NAMALWA (cell line): ENCODE measurements around the gene CSNK1A1.
"Not testable (repeated sequence)": the region's sequence is repeated elsewhere in the genome, so short reads cannot be mapped to it uniquely, and the experiment has no call there.

Experiments used
- DNase-seq: peaks from one replicate; pipeline ENCODE4 v3.0.0-alpha.2; 2015; ENCODE audit warnings: low spot score

CSNK1A1 gene

DNA sequence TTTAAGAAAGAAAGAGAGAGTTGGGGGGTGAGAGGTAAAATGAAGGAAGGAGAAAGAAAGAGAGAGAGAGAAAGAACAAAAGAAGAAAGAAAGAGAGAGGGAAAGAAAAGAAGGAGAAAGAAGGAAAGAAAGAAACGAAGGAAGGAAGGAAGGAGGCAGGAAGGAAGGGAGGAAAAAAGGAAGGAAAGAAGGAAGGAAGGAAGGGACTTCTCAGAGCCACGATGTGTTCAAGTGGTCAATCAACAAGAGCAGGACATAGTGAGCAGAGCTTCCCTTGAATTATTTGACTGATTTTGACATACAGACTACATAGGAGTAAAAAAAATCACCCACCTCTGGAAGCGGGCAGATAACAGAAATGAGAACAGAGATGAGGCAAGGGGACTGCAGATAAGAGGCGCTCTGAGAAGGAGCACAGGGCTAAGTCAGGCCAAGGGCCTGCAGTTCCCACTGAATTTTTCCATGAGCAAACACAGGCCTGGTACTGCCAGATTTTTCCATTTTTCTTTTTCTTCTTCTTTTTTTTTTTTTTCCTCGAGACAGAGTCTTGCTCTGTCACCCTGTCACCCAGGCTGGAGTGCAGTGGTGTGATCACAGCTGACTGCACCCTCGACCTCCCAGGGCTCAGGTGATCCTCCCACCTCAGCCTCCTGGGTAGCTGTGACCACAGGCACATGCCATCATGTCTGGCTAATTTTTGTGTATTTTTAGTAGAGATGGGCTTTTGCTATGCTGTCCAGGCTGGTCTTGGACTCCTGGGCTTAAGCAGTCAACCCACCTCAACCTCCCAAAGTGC lies 94.4 kb downstream of the CSNK1A1 start:
- DNase-seq, result no peak

DNA sequence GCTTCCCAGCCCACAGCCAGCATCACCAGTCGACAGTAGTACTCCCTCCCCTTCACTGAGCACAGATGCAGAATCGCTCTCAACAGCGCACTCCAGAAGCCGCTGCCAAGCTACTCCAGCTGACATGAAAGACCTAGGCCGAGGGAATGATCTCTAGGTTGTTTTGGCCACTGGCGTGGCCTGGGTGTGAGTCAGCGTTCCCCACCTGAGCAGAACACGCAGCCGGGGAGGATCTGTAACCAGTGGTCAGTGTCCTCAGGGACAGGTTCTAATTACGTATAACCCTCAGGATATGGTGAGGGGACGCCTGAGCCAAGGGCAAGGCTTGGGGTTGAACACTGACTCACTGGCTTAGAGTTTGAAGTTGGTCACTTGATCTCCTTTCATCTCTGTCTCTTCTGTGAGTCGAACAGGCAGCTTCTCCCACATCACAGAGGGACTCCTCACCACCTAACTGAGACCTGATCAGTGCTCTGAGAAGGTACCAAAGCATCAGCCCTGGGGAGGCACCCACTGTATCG lies 95.3 kb downstream of the CSNK1A1 start:
- no peak for DNase-seq

DNA sequence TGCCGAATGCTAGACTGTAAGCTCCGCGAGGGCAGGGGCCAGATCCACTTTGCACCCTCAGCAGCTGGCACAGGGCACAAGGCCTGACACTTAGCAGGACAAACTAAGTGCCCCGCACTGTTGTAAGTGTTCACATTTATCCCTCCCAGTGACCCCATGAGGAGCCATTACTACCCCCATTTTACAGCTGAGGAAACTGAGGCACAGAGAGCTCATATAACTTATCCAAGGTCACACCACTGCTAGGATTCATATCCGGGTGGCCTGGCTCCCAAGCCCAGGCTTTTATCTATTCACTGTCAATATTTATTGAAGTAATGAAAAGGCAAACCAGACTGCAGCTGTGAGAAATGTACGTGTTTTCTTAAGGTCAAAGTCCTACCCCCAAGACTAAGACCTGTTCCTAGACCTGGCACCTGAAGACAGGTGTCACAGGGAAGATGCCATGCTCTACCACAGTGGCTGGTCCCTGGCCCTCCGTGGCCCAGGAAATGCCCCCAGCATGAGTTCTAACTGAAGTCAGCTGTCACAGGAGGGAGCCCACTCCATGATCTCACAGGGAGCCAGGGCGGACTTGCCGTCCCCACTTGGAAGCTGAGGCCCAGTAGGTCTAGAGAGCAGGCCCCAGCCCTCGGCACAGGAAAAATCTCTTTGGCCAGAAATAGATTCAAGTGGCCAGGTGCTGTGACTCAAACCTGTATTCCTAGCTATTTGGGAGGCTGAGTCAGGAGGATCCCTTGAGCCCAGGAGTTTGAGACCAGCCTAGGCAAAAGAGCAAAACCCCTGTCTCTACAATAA lies 97.4 kb downstream of the CSNK1A1 start:
- no peak for DNase-seq

DNA sequence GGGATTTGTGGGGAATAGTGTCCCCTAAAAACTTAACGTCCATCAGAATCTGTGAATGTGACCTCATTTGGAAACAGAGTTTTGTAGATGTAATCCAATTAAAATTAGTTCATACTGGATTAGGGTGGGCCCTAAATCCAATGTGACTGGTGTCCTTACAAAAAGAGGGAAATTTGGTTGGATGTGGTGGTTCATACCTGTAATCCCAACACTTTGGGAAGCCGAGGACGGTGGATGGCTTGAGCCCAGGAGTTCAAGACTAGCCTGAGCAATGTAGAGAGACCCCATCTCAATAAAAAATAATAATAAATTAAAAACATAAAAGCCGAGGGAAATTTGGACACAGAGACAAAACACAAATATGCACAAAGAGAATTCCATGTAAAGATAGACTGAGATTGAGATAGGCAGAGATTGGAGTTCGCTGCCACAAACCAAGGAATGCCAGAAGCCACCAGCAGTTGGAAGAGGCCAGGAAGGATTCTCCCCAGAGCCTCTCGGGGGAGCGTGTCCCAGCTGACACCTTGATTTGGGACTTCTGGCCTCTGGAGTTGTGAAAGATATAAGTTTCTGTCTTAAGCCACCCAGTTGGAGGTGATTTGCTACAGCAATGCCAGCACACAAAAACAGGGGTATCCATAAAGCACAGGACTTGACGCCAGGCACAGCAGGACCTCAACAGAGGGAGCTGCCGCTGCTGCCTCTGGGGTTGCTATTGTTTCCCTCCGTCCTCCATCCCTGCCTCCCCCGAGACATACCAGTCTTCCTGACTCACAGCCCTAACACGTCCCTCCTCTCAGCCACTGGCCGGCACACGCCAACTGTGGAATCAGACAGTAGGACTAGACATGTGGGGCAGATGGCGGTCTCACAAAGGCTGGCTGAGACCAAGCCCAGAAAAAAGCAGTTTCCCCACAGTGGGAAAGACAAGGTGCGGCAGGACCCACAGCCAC lies 98.3 kb downstream of the CSNK1A1 start:
- DNase-seq, result no peak

DNA sequence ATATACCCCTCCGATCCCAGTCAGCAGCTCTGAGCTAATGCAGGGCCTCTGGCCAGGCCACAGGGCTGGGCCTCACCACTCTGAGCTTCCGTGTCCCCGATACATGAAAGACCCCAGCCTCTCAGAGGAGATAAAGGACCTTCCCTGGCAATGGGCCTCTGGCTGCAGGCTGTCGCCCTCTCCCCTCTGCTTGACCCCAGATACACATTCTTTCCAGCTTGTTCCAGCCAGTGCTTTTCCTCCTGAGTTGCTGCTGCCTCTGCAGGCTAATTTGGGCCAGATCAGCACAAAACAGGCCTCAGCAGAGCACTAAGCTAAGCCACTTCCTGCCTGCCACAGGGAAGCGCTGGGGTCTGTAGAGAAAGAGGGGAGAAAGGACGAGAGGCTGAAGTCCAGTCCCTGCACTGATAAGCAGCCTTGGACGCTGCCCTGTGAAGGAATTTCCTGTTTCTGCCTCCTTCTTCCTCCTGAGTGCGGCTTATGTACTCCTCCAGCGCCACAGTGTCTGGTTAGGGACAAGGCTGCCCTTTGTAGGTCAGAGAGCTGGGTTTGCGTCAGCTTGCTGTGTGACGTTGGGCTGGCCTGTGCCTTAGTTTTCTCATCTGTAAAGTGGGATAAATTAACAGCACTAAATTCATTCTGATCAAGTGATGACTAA lies 99.1 kb downstream of the CSNK1A1 start:
- DNase-seq, result no peak

DNA sequence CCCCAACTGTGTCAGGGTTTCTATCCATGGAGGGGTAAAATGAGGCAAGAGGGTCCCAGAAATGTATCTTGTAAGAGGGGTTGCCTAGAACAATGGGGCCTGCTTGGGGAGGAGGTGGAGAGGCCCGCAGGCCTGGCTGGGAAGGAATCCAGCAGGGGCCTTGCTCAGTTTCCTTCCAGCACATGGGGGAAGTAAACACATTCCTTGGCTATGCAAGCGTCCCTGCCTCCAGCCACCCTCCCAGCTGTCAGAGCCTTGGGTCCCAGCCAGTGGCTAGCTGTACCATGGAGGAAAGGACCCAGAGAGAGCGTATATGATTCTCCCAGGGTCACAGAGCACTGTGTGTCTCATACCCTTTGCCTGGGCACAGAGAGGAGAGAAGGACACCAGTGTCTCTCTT lies 101.0 kb downstream of the CSNK1A1 start:
- DNase-seq, result no peak

DNA sequence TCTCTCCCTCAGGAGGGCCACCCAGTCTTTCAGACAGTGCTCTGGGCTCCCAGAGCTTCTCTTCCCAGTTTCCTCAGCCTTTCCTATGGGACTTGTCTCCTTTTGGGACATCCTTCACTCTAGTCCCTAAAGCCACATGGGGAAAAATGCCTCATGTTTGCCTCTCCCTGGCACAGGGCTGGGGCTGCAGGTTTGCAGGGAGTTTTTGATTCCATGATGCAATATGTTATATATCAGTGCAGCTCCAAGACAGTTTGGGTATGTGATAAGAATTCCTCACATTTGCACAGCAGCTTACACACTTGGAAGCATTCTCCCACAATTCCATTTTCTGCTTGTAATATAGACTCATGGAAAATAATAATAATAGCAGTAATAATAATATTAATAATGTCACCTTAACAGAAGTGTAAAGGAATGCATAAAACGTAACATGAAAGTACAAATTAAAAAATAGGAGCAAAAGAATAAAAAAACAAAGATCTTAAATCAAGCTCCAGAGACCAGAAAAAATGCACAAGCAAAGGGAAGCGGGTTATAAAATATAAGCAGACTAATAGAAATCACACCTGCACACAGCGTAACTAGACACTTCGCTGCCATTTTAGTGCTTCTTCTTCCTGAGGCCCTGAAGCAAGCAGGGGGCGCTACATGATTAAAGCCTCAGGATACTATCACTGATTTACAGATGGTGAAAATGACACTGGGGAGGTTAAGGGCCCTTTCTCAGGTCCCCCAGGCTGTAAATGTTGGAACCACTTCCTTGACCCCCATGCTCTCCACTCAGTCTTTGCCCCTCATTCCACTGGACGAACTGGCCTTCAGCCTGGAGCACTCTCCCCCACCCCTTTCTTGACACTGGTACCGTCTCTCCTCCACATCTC lies 102.2 kb downstream of the CSNK1A1 start:
- peak; percentile 49 for DNase-seq

DNA sequence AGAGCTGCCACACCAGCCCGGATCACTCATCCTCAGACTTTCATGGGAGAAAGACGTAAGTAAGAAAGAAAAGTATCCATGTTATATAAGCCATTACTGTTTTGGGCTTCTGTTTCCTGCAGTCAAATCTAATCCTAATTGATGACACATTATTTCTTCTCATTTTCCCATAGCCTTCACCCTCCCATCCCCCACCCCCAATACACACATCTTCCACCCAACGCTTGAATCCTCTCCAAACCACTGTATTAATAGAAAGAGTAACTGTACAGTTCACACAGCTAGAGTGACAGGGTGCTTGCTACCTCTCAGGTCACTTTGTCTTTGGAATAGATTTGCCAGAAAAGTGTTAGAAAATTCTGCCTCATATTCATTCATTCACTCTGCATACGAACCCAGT lies 102.8 kb downstream of the CSNK1A1 start:
- no peak for DNase-seq

DNA sequence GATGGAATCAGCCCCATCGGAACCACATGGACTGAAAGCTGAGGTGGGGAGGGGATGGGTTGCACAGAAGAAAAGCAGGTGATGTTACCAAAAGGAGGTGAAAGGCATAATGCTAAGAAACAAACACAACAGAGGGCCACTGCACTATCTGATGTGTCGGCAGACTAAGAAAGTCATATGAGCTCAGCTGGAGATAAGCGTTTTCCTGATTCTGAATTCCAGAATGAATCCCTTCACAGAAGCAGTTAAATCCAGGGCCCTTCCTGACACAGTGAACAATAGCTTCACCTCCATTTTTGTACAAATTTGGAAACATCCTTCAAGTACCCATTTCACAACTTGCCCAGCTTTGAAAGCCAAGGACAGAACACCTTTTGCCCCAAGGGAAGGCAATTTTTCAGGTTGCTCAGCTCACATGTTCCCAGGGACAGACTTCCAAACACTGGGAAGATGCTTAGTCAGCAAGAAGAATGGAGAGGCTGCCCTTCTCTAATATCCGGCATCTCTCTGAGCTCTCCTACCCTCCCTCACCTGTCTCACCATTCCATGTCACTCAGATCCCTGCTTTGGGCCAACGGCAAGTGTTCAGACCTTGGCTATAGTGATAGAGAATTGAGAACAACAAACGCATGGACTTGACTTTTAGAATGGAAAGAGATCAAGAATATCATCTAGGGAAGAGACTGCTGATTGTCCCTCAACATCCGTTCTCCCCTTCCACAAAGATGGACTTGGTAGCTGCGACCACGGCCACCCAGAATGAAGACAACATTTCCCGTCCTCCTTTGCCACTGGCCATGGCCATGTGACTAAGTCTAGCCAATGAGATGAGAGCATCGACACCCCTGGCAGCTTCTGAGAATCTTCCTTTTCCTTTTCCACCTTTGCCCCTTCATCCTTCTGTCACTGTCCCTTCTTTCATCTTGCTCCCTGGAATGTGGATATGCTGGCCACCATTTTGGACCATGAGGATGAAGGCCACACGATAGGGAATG lies 103.6 kb downstream of the CSNK1A1 start:
- DNase-seq, result no peak

DNA sequence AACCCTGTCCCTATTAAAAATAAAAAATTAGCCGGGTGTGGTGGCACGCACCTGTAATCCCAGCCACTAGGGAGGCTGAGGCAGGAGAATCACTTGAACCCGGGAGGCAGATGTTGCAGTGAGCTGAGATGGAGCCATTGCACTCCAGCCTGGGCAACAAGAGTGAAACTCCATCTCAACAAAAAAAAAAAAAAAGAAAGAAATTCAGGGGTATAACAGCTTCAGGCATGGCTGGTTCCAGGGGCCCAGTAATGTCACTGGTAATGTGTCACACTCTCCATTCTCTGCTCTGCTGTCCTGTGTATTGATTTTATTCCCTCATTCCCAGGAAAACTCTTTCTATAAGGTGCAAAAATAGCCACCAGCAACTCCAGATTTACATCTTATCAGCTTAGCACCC lies 104.4 kb downstream of the CSNK1A1 start:
- DNase-seq, result not testable (repeated sequence)

DNA sequence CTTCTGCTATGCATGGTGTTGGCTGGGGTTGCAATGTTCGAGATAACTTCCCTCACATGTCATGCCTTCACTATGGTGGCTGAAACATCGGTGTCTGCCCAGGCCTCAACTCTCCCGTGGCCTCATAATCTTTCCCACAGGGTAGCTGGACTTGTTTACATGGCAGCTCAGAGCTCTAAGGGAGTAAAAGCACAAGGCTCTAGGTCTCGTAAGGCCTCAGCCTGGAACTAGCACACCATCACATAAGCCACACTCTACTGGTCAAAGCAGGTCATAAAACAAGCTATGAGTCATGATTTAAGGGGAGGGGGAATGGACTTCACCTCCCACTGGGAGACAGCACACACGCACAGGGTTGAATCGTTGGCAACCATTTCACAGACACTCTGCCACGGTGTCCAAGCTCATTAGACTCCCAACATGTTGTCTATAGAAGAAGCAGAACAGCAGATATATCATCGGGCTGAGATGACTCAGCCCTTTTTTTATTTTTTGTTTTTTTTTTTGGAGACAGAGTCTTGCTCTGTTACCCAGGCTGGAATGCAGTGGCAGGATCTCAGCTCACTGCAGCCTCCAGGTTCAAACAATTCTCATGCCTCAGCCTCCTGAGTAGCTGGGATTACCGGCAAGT lies 105.4 kb downstream of the CSNK1A1 start:
- no peak for DNase-seq

DNA sequence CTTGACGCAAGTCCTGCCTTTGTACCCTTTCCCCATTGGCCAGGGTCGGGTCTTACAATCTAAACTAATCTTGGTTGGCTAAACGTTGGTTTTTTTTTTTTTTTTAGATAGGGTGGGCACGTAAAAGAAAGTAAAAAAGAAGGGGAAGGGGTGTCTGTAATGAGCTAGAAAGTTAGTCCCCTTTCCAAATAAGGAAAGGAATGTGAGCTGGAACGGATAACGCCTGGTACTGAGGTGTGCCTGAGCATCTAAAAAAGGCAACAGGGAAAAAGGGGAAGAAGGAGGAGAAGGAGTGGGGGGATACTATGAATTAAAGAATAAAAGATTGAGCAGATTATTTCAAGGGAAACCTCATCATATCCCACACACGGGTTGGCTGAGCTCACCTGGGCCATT lies 105.9 kb downstream of the CSNK1A1 start:
- DNase-seq, result no peak

DNA sequence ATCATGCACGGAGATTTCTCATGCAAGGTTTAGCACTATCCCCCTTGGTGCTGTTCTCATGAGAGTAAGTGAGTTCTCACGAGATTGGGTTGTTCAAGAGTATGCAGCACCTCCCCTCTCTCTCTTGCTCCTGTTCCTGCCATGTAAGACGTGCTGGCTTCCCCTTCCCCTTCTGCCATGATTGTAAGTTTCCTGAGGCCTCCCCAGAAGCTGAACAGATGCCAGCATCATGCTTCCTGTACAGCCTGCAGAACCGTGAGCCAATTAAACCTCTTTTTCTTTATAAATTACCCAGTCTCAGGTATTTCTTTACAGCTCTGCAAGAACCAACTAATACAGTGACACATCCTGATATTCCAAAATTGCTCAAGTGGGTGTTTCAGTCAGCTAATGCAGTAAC lies 106.8 kb downstream of the CSNK1A1 start:
- DNase-seq, result not testable (repeated sequence)

DNA sequence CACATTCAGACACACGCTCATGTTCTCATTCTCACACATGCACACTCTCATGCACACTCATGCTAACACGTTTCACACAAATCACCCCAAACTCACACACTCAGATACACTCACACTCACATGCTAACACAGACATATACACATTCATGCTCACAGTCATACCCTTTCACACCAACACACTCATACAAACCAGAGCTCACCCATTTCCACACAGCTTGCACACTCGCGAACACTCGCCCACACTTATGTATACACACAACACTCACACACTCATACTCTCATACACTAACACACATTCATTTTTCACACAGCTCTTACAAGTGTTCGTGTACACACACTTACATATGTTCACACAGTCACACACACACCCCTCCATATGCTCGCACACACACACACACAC lies 108.0 kb downstream of the CSNK1A1 start:
- no peak for DNase-seq

DNA sequence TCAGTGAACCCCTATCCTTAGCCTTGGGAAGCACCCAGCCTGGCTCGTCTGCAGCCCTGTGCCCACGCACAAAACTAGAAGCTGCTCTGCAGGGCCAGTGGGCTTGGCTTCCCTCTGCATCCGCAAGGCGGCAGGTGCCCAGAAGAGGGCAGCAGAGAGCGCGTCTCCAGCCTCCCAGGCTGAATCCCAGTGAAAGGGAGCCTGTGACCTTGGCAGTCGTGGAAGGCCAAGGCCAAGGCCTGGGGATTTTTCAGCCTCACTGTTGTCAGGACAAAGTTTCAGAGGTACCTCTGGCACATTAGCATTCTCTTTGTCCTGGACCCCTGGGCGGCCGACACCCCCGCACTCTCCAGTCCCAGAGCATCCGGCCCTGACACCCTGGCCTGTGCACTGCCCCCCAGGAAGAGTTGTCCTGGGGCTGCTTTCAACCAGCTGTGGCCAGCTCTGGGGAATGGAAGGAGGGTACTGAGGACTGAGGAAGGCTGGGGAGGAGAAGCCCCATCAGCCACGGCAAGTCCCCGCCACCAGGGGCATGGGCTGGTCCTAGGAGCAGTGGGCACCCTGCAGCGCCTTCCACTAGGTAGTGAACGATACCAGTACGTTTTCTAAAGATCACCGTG lies 108.6 kb downstream of the CSNK1A1 start:
- DNase-seq, result peak; percentile 63
